VCaP (cell line): Measurements from ENCODE around the gene CRB1.
A peak's percentile ranks its signal among the peaks of the same experiment; 100 is the strongest.
"Not testable (repeated sequence)": the region's sequence is repeated elsewhere in the genome, so short reads cannot be mapped to it uniquely, and the experiment has no call there.

Experiments used
- H3K27ac ChIP-seq: fragments of 450-650 bp; 2 replicates; pipeline ENCODE4 v1.5.1; 2017
- CTCF ChIP-seq: fragments of 450-650 bp; conservative IDR thresholded peaks from 2 replicates; pipeline ENCODE4 v1.5.1; 2017; ENCODE audit warnings: mild to moderate bottlenecking, moderate library complexity

Gene CRB1

GRCh38 chr1:197485790-197486189 is 217.7 kb downstream of the CRB1 start:
- no peak for TF ChIP-seq CTCF
- no peak overlapping the region for H3K27ac ChIP-seq

GRCh38 chr1:197486946-197487345 is 218.9 kb downstream of the CRB1 start:
- no peak overlapping the region for H3K27ac ChIP-seq
- TF ChIP-seq CTCF, result no peak

- H3K27ac ChIP-seq, result not testable (repeated sequence)
Measured at GRCh38 chr1:197491505-197491904, 223.5 kb downstream of the CRB1 start.

- no peak overlapping the region for H3K27ac ChIP-seq
- no peak for TF ChIP-seq CTCF
Measured at GRCh38 chr1:197496722-197497121, 228.7 kb downstream of the CRB1 start.

GRCh38 chr1:197510691-197511378 is 242.8 kb downstream of the CRB1 start:
- no peak overlapping the region for H3K27ac ChIP-seq
- TF ChIP-seq CTCF, result no peak

- no peak for TF ChIP-seq CTCF
- no peak overlapping the region for H3K27ac ChIP-seq
Measured at GRCh38 chr1:197515421-197515820, 247.4 kb downstream of the CRB1 start.

GRCh38 chr1:197519741-197520334 is 251.8 kb downstream of the CRB1 start:
- peak; percentile 70 for TF ChIP-seq CTCF

GRCh38 chr1:197521118-197521739 is 253.2 kb downstream of the CRB1 start:
- peak; percentile 78 for TF ChIP-seq CTCF
- no peak overlapping the region for H3K27ac ChIP-seq

More at GRCh38 chr1:197519741-197520334, 251.8 kb downstream of the CRB1 start:
- no peak overlapping the region for H3K27ac ChIP-seq
